Kidney (tissue), 14 donors: ENCODE data around the gene ULK4. TPM values are rescaled to one million over a fixed set of nuclear protein-coding genes. Genes with fewer than 3 reads are reported as not detected.

ENCODE experiments used
- DNase-seq, 5 donors: peaks; one replicate each; pipeline ENCODE4 v3.0.0-alpha.2; 2013 to 2020
- FAIRE-seq: peaks from 2 replicates; lab custom pipeline; 2012; peaks lifted over from hg19 to GRCh38; lab: Jason Lieb, UNC
- H3K27ac ChIP-seq, 2 donors: one replicate each; pipeline ENCODE4 v1.7.0; 2013; ENCODE audit warnings: low read depth in 2 of 2, low read length in 2 of 2, inconsistent platforms in 1 of 2
- H3K27me3 ChIP-seq: one replicate; pipeline ENCODE4 v1.7.1; 2013; ENCODE audit warnings: low read length, inconsistent platforms; ENCODE audit not compliant: control insufficient read depth, insufficient read depth
- H3K36me3 ChIP-seq, 3 donors: one replicate each; pipeline versions ENCODE4 v1.7.0 to v1.7.1; 2013; ENCODE audit warnings: low read length in 3 of 3, control low read depth in 1 of 3, inconsistent platforms in 1 of 3; ENCODE audit not compliant: insufficient read depth in 3 of 3, control insufficient read depth in 2 of 3
- H3K4me1 ChIP-seq, 3 donors: one replicate each; pipeline versions ENCODE4 v1.7.0 to v1.7.1; 2013; ENCODE audit warnings: low read length in 3 of 3, inconsistent platforms in 1 of 3, low read depth in 1 of 3; ENCODE audit not compliant: control insufficient read depth in 2 of 3, insufficient read depth in 2 of 3
- H3K4me3 ChIP-seq, 3 donors: one replicate each; pipeline versions ENCODE4 v1.7.0 to v1.8.1; 2013; ENCODE audit warnings: low read length in 3 of 3, control low read depth in 1 of 3, inconsistent platforms in 1 of 3
- H3K9ac ChIP-seq, 3 donors: one replicate each; pipeline versions ENCODE4 v1.7.0 to v1.7.1; 2013; ENCODE audit warnings: low read length in 3 of 3, control low read depth in 1 of 3, inconsistent platforms in 1 of 3
- H3K9me3 ChIP-seq, 3 donors: one replicate each; pipeline versions ENCODE4 v1.7.0 to v1.7.1; 2013; ENCODE audit warnings: low read length in 3 of 3, control low read depth in 1 of 3, inconsistent platforms in 1 of 3; ENCODE audit not compliant: control insufficient read depth in 2 of 3, insufficient read depth in 1 of 3
- CTCF ChIP-seq: IDR thresholded peaks from 3 replicates; pipeline ENCODE4 v1.5.1; 2012; ENCODE audit warnings: mild to moderate bottlenecking, moderate library complexity, borderline replicate concordance; ENCODE audit not compliant: insufficient read depth; ENCODE audit errors: extremely low read depth
- intact Hi-C: fragments of 100-400 bp; cut with DNase I; formaldehyde crosslinking; loops from one replicate; pipeline ENCODE4 v1.11.1; 2022
- polyA plus RNA-seq: library from polyadenylated mRNA; stranded (reverse); fragments of 350-450 nt; fragmentation: Illumina TruSeq; extraction: RNeasy Lipid Tissue Mini Kit (QIAGEN cat#74804); gene quantifications from one replicate; pipeline ENCODE4 v1.2.3, GENCODE V29; 2014; ENCODE audit warnings: low read depth, low replicate concordance; ENCODE audit not compliant: insufficient read depth
- total RNA-seq: library from RNA; stranded (reverse); fragmentation: NEBNext Ultra II Directional; extraction: Animal tissue kit (Norgen Biotek cat#: 25700); gene quantifications from one replicate; pipeline ENCODE4 v1.2.1, GENCODE V29; 2021
- donor health status: control.
- donor health status: control.
- donor health status: control.
- donor health status: control.
- donor health status: control.
- donor health status: DM: yes; HTN: yes; CAD: no.
- donor health status: Normal renal cell carcinoma (clear cell type).

ULK4 gene
- total and polyA plus RNA-seq, 2 donors from 2014 or later = 4.6 to 20.5 TPM

- DNase-seq = no peak
- H3K9me3 ChIP-seq = no peaks in the 10 kb centered on the region
- H3K4me3 ChIP-seq = no peak overlapping the region
- H3K36me3 ChIP-seq = no peaks in the 10 kb centered on the region
- no peak for TF ChIP-seq CTCF
- no peak for FAIRE-seq
- H3K9ac ChIP-seq = no peak overlapping the region
- no peak overlapping the region for H3K27ac ChIP-seq
- no peaks in the 10 kb centered on the region for H3K4me1 ChIP-seq
- intact Hi-C loops = no loop called here
- no peaks in the 10 kb centered on the region for H3K27me3 ChIP-seq
Measured at GRCh38 chr3:42007785-42008184, 45.9 kb upstream of the ULK4 start.

- no peak for TF ChIP-seq CTCF
- no peaks in the 10 kb centered on the region for H3K9me3 ChIP-seq
- H3K36me3 ChIP-seq = no peaks in the 10 kb centered on the region
- no peak for DNase-seq
- FAIRE-seq = no peak
- no peaks in the 10 kb centered on the region for H3K4me1 ChIP-seq
- no peak overlapping the region for H3K27ac ChIP-seq
- H3K4me3 ChIP-seq = no peak overlapping the region
- intact Hi-C loops = no loop called here
- no peak overlapping the region for H3K9ac ChIP-seq
- H3K27me3 ChIP-seq = no peaks in the 10 kb centered on the region
Measured at GRCh38 chr3:42005401-42005800, 43.5 kb upstream of the ULK4 start.

GRCh38 chr3:42002790-42003189 is 40.9 kb upstream of the ULK4 start:
- no peak for TF ChIP-seq CTCF
- no peak overlapping the region for H3K4me3 ChIP-seq
- intact Hi-C loops = no loop called here
- DNase-seq (no peak), FAIRE-seq (no peak)
- H3K9ac ChIP-seq = no peak overlapping the region
- no peaks in the 10 kb centered on the region for H3K27me3 ChIP-seq
- no peaks in the 10 kb centered on the region for H3K36me3 ChIP-seq
- H3K27ac ChIP-seq = no peak overlapping the region
- no peaks in the 10 kb centered on the region for H3K9me3 ChIP-seq
- H3K4me1 ChIP-seq = no peaks in the 10 kb centered on the region

GRCh38 chr3:42001777-42002176 is 39.9 kb upstream of the ULK4 start:
- Histone ChIP-seq H3K9ac (no peak overlapping the region), H3K4me1 (no peaks in the 10 kb centered on the region), H3K9me3 (no peaks in the 10 kb centered on the region), H3K27me3 (no peaks in the 10 kb centered on the region), H3K36me3 (no peaks in the 10 kb centered on the region), H3K4me3 (no peak overlapping the region), H3K27ac (no peak overlapping the region)
- DNase-seq (no peak), FAIRE-seq (no peak)
- intact Hi-C loops = no loop called here
- TF ChIP-seq CTCF = no peak
